Measurements from ENCODE around the gene PRR18.

PRR18 gene

GRCh38 chr6:166274739-166275370, 33.3 kb downstream of the PRR18 start:
- no peak for DNase-seq (ENCODE audit: low read depth)

GRCh38 chr6:166274163-166274562, 34.0 kb downstream of the PRR18 start:
- no peak for DNase-seq (ENCODE audit: low read depth)

- no peak for DNase-seq (ENCODE audit: low read depth)
Measured at GRCh38 chr6:166271376-166271765, 36.8 kb downstream of the PRR18 start.

- no peak for DNase-seq (ENCODE audit: low read depth)
Measured at GRCh38 chr6:166270706-166271375, 37.4 kb downstream of the PRR18 start.

GRCh38 chr6:166269301-166270039, 38.7 kb downstream of the PRR18 start:
- no peak for DNase-seq (ENCODE audit: low read depth)

GRCh38 chr6:166268431-166268830, 39.8 kb downstream of the PRR18 start:
- DNase-seq (ENCODE audit: low read depth) = no peak

- no peak for DNase-seq (ENCODE audit: low read depth)
Measured at GRCh38 chr6:166267526-166267925, 40.7 kb downstream of the PRR18 start.

GRCh38 chr6:166266336-166266735, 41.9 kb downstream of the PRR18 start:
- DNase-seq (ENCODE audit: low read depth) = no peak

- no peak for DNase-seq (ENCODE audit: low read depth)
Measured at GRCh38 chr6:166262743-166263515, 45.3 kb downstream of the PRR18 start.

- DNase-seq (ENCODE audit: low read depth) = no peak
Measured at GRCh38 chr6:166259296-166259977, 48.8 kb downstream of the PRR18 start.

- DNase-seq (ENCODE audit: low read depth) = peak; percentile 27
Measured at GRCh38 chr6:166258854-166259276, 49.3 kb downstream of the PRR18 start.

- DNase-seq (ENCODE audit: low read depth) = no peak
Measured at GRCh38 chr6:166257911-166258318, 50.3 kb downstream of the PRR18 start.

All from HS-27A (cell line).